Fibroblast of mammary gland (primary cell): ENCODE measurements around the gene HOMER3.
A peak's percentile ranks its signal among the peaks of the same experiment; 100 is the strongest.

Experiments
- DNase-seq: peaks from one replicate; pipeline ENCODE4 v3.0.0-alpha.2; 2010; ENCODE audit warnings: low read depth
- H3K4me3 ChIP-seq: 2 replicates; pipeline ENCODE4 v1.5.1; 2011; ENCODE audit warnings: low read depth, mild to moderate bottlenecking, low read length, moderate library complexity; ENCODE audit not compliant: control insufficient read depth
- TF ChIP-seq, protein P1 (sequence below): conservative IDR thresholded peaks from 2 replicates; pipeline ENCODE4 v1.5.1; 2011; ENCODE audit warnings: low read depth, low read length, inconsistent platforms; ENCODE audit not compliant: control insufficient read depth, insufficient read depth

Gene HOMER3

GRCh38 chr19:18969931-18970659, 29.1 kb upstream of the HOMER3 start:
- TF ChIP-seq, protein P1, sequence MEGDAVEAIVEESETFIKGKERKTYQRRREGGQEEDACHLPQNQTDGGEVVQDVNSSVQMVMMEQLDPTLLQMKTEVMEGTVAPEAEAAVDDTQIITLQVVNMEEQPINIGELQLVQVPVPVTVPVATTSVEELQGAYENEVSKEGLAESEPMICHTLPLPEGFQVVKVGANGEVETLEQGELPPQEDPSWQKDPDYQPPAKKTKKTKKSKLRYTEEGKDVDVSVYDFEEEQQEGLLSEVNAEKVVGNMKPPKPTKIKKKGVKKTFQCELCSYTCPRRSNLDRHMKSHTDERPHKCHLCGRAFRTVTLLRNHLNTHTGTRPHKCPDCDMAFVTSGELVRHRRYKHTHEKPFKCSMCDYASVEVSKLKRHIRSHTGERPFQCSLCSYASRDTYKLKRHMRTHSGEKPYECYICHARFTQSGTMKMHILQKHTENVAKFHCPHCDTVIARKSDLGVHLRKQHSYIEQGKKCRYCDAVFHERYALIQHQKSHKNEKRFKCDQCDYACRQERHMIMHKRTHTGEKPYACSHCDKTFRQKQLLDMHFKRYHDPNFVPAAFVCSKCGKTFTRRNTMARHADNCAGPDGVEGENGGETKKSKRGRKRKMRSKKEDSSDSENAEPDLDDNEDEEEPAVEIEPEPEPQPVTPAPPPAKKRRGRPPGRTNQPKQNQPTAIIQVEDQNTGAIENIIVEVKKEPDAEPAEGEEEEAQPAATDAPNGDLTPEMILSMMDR: no peak
- H3K4me3 ChIP-seq: no peak overlapping the region
- no peak for DNase-seq

GRCh38 chr19:18967358-18968146, 26.5 kb upstream of the HOMER3 start:
- TF ChIP-seq, protein P1: no peak
- H3K4me3 ChIP-seq: no peak overlapping the region
- DNase-seq: peak; percentile 61

DNA sequence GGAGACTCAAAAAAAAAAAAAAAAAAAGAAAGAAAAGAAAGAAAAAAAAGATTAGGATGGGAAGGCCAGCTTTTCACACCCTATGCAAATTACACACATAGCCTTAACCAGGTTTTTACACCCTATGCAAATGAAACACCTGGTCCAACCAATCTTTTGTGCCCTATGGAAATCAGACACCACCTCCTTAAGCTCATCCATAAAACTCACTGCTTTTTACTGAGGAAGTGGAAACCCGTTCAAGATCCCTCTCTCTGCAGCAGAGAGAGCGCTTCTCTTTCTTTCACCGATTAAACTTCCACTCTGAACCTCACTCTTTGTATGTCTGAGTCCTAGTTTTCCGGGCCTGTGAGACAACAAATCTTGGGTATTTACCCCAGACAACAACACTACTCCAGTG, 25.3 kb upstream of the HOMER3 start:
- no peak overlapping the region for H3K4me3 ChIP-seq
- TF ChIP-seq, protein P1: no peak

GRCh38 chr19:18964121-18964520, 23.1 kb upstream of the HOMER3 start:
- TF ChIP-seq, protein P1: no peak
- DNase-seq: no peak
- no peak overlapping the region for H3K4me3 ChIP-seq

More for the DNA sequence above, 25.3 kb upstream of the HOMER3 start:
- DNase-seq: no peak

DNA sequence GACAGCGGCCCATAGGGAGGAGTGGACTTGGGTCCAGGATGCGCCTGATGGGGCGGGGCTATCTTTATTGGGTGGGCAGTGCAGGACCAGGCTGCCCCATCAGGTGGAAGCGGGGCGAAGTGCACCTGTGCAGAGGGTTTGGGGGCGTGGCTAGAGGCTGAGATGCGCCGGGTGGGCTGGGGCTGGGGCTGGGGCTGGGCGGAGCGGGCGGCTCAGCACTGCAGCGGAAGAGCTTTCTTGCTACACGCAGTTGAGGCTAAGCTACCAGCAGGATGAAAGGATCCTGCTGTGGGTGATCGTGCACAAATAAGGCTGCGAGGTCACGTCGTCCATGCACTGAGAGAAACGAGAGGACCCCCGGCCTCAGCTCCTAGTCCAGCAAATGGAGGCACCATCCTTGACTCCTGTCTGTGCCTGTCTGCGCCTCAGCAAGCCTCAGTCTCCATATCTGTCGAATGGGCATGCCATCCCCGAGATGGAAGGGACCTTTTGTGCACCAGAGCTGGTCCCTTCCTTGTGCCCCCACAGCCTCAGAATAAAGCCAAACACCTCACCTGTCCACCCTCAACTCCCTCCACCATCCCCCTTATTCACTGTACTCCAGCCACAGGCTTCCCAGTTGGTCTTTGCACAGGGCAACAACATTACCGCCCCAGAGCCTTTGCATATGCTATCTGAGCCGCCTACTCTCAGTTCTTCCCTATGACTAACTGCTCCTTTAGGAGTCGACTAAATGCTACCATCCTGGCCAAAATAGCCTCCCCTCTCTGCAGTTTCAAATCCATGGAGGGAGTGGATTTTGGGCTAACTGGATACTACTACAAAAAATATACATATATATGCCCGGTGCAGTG, 21.0 kb upstream of the HOMER3 start:
- DNase-seq: no peak
- H3K4me3 ChIP-seq: no peak overlapping the region

GRCh38 chr19:18960370-18960769, 19.4 kb upstream of the HOMER3 start:
- H3K4me3 ChIP-seq: no peak overlapping the region
- DNase-seq: no peak
- TF ChIP-seq, protein P1: no peak

More for the DNA sequence above, 21.0 kb upstream of the HOMER3 start:
- TF ChIP-seq, protein P1: no peak
